ENCODE results near the gene RTTN. TPM values are rescaled to one million over a fixed set of nuclear protein-coding genes. Genes with fewer than 3 reads are reported as not detected.

Gene RTTN
- total RNA-seq, 2 donors from 2014 or later, result 6.5 to 16.7 TPM

DNA sequence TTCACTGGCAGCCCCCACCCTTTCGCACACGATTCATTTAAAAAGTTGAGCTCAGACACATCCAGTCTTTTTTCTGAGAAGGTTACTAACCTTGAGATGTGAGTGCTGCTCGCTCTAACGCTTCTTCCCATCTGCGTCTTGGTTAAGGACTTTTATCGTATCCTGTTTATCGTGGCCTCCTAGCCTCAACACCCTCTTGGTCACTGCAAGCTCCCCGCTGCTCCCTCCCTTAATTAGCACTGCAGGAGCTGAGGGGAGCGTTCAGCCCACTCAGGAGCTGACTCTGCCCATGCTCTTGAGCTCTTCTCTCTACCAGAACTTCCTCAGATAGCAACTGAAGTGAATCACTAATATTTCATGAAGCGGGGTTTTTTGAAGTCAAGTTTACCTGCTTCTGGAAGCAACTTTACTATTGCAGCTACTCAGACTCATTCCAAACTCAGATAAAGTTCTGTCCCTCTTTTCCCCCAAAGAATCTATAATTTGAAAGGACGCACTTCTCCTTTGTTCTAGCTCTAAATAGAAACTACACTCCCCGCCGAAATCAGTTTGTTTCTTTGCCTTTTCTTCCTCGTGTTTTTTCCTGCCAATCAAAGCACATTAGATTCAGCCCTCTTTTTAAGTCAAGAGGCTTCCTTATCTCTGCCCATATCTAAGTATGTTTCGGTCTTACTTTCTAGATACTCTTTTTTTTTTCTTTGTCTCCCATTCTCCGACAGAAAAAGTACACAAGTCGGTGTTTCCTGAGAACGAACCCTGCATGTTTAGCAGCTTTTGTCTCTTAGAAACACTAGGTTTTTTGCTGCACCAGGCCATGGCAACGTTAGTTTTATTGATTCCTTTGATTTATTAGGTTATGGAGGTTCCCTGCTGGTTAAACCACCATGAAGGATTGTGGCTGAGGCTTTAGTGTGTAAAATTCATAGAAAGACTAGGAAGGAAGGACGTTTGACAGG, 248.5 kb downstream of the RTTN start:
- H3K4me1 ChIP-seq, result no peaks in the 10 kb centered on the region
- no peaks in the 10 kb centered on the region for H3K27me3 ChIP-seq
- no peaks in the 10 kb centered on the region for H3K9me3 ChIP-seq
- no peak for DNase-seq
- H3K4me3 ChIP-seq, result no peak overlapping the region
- intact Hi-C loops (cut with DNase I), result no loop called here
- H3K36me3 ChIP-seq, result no peaks in the 10 kb centered on the region
- H3K9ac ChIP-seq (ENCODE audit: low read depth in 2 of 2, low read length in 2 of 2), result no peak overlapping the region
- H3K27ac ChIP-seq, result no peak overlapping the region
- TF ChIP-seq, protein P1, sequence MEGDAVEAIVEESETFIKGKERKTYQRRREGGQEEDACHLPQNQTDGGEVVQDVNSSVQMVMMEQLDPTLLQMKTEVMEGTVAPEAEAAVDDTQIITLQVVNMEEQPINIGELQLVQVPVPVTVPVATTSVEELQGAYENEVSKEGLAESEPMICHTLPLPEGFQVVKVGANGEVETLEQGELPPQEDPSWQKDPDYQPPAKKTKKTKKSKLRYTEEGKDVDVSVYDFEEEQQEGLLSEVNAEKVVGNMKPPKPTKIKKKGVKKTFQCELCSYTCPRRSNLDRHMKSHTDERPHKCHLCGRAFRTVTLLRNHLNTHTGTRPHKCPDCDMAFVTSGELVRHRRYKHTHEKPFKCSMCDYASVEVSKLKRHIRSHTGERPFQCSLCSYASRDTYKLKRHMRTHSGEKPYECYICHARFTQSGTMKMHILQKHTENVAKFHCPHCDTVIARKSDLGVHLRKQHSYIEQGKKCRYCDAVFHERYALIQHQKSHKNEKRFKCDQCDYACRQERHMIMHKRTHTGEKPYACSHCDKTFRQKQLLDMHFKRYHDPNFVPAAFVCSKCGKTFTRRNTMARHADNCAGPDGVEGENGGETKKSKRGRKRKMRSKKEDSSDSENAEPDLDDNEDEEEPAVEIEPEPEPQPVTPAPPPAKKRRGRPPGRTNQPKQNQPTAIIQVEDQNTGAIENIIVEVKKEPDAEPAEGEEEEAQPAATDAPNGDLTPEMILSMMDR (IDR thresholded peaks at IDR 0.05), result no peak

DNA sequence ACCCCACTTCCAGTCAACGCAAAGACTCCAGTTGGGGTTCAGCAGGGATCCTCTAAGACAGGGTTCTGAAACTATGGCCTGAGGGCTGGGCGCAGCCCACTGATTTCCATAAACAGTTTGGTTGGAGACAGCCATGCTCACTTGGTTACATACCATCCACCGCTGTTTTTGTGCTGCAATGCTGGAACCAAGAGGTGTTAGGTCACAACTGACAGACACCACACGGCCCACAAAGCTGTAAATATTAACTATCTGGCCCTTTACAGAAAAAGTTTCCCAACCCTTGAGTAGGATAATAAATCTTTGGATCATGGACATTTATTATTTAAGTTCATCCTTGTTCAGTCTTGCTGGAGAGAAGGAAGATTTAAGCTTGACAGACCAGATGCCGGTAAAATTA, 249.4 kb downstream of the RTTN start:
- H3K4me1 ChIP-seq, result no peaks in the 10 kb centered on the region
- no peak overlapping the region for H3K4me3 ChIP-seq
- no peaks in the 10 kb centered on the region for H3K9me3 ChIP-seq
- H3K9ac ChIP-seq (ENCODE audit: low read depth in 2 of 2, low read length in 2 of 2), result no peak overlapping the region
- H3K36me3 ChIP-seq, result no peaks in the 10 kb centered on the region
- TF ChIP-seq, protein P1 (IDR thresholded peaks at IDR 0.05), result no peak
- no peak overlapping the region for H3K27ac ChIP-seq
- intact Hi-C loops (cut with DNase I), result no loop called here
- H3K27me3 ChIP-seq, result no peaks in the 10 kb centered on the region
- DNase-seq, result no peak

DNA sequence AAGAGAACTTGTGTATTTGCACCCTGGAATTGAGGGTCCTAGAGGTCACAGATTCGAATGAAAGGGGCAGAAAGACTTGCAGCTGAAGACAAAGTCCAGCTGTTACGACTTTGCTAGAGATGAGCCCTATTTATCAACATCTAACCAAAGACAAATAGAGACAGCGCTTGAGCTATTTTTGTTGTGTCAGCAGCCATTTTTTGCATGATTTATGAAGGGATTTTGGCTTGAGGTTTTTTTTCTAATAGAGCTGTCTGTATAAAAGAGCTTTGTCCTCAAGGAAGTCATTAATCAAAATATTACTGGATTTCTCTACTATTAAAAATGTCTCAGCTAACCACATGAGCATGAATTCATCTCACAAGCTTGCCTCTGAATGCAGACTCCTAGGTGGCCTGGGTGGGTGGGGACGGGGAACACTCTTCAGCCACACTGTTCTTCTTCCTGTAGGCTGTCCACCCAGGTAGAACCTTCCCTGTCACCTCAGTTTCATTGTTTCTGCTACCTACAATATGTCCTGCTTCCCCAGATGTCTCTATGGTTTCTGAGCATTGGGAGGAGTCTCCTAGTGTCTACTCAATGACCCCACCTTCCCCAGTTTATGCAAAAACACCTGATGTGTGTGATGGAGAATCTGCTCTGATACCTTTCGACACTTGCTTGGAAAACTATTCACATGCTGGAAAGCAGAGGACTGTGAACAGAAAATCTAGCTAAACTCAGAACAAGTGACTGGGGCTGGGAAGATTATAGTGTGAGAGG, 250.6 kb downstream of the RTTN start:
- Histone ChIP-seq H3K4me3 (no peak overlapping the region), H3K36me3 (no peaks in the 10 kb centered on the region), H3K9me3 (no peaks in the 10 kb centered on the region), H3K9ac (ENCODE audit: low read depth in 2 of 2, low read length in 2 of 2) (no peak overlapping the region), H3K27me3 (no peaks in the 10 kb centered on the region), H3K27ac (no peak overlapping the region), H3K4me1 (no peaks in the 10 kb centered on the region)
- intact Hi-C loops (cut with DNase I), result no loop called here
- no peak for DNase-seq
- TF ChIP-seq, protein P1 (IDR thresholded peaks at IDR 0.05), result no peak

DNA sequence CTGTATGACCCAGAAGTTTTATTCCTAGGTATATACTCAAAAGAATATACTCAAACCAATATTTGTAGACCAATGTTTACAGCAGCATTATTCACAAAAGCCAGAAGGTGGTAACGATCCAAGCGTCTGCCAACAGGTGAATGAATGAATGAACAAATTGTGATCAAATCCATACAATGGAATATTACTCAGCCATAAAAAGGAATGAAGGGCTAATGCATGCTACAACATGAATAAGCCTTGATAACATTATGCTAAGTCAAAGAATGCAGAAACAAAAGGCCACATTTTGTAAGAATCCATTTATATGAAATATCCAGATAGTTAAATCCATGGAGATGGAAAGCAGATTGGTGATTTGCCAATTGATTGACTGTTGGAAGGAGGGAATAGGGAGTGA, 252.3 kb downstream of the RTTN start:
- TF ChIP-seq, protein P1 (IDR thresholded peaks at IDR 0.05), result no peak
- Histone ChIP-seq H3K9ac (ENCODE audit: low read depth in 2 of 2, low read length in 2 of 2) (no peak overlapping the region), H3K27me3 (no peaks in the 10 kb centered on the region), H3K27ac (no peak overlapping the region), H3K36me3 (no peaks in the 10 kb centered on the region), H3K9me3 (no peaks in the 10 kb centered on the region), H3K4me3 (no peak overlapping the region), H3K4me1 (no peaks in the 10 kb centered on the region)
- intact Hi-C loops (cut with DNase I), result no loop called here
- DNase-seq, result no peak

Other genes starting within 250 kb of the RTTN start
- gene SOCS6, start 83.4 kb upstream of the RTTN start, total RNA-seq, result 10 to 100 TPM; 34.2 to 54.8 TPM